Keratinocyte (primary cell): Measurements from ENCODE around the gene EPHB1. TPM values are rescaled to one million over a fixed set of nuclear protein-coding genes. Genes with fewer than 3 reads are reported as not detected.

Experiments
- DNase-seq: peaks from one replicate; pipeline ENCODE4 v3.0.0-alpha.2; 2011; ENCODE audit warnings: low read depth, missing footprints, low spot score
- FAIRE-seq: peaks from 2 replicates; lab custom pipeline; 2011; peaks lifted over from hg19 to GRCh38; lab: Jason Lieb, UNC
- H2AFZ ChIP-seq: 2 replicates; pipeline ENCODE4 v1.6.0; 2012; ENCODE audit warnings: low read length, control low read depth, inconsistent platforms; ENCODE audit not compliant: control insufficient read depth
- H3K27ac ChIP-seq: 2 replicates; pipeline ENCODE4 v1.5.1; 2011; ENCODE audit warnings: low read length; ENCODE audit not compliant: control insufficient read depth, insufficient read depth
- H3K27me3 ChIP-seq: 3 replicates; pipeline ENCODE4 v1.6.0; 2011; ENCODE audit warnings: low read length; ENCODE audit not compliant: control insufficient read depth, insufficient read depth; ENCODE audit errors: extremely low read depth
- H3K36me3 ChIP-seq, 2 experiments: 2 replicates in 1 of 2; 3 replicates in 1 of 2; pipeline ENCODE4 v1.5.1; 2011; ENCODE audit warnings: low read length in 2 of 2, mild to moderate bottlenecking in 1 of 2; ENCODE audit not compliant: control insufficient read depth in 2 of 2, insufficient read depth in 2 of 2; ENCODE audit errors: extremely low read depth in 1 of 2
- H3K4me1 ChIP-seq: 3 replicates; pipeline ENCODE4 v1.5.1; 2011; ENCODE audit warnings: low read length; ENCODE audit not compliant: control insufficient read depth, insufficient read depth; ENCODE audit errors: extremely low read depth
- H3K4me2 ChIP-seq: 3 replicates; pipeline ENCODE4 v1.6.0; 2011; ENCODE audit warnings: low read depth, low read length; ENCODE audit not compliant: control insufficient read depth, insufficient read depth; ENCODE audit errors: extremely low read depth
- H3K4me3 ChIP-seq, 3 experiments: fragments of 200-600 bp in 1 of 3; sonication (generic) in 1 of 3; 2 replicates in 2 of 3; 3 replicates in 1 of 3; pipeline ENCODE4 v1.5.1; 2011 to 2016; ENCODE audit warnings: low read length in 3 of 3, mild to moderate bottlenecking in 3 of 3, control low read depth in 2 of 3, inconsistent platforms in 1 of 3, low read depth in 1 of 3, mixed read lengths in 1 of 3, mixed run types in 1 of 3, moderate library complexity in 1 of 3; ENCODE audit not compliant: control insufficient read depth in 2 of 3, insufficient read depth in 2 of 3; ENCODE audit errors: extremely low read depth in 1 of 3
- H3K79me2 ChIP-seq: 2 replicates; pipeline ENCODE4 v1.6.0; 2012; ENCODE audit warnings: low read length; ENCODE audit not compliant: control insufficient read depth, insufficient read depth
- H3K9ac ChIP-seq: 3 replicates; pipeline ENCODE4 v1.6.0; 2011; ENCODE audit warnings: low read length; ENCODE audit not compliant: control insufficient read depth, insufficient read depth; ENCODE audit errors: extremely low read depth
- H3K9me1 ChIP-seq: 3 replicates; pipeline ENCODE4 v1.6.0; 2011; ENCODE audit warnings: low read length; ENCODE audit not compliant: control insufficient read depth, insufficient read depth; ENCODE audit errors: extremely low read depth
- H3K9me3 ChIP-seq: 2 replicates; pipeline ENCODE4 v1.5.1; 2012; ENCODE audit warnings: low read depth, low read length; ENCODE audit not compliant: control insufficient read depth
- H4K20me1 ChIP-seq: 3 replicates; pipeline ENCODE4 v1.6.0; 2011; ENCODE audit warnings: low read length; ENCODE audit not compliant: control insufficient read depth, insufficient read depth; ENCODE audit errors: extremely low read depth
- EZH2 ChIP-seq: IDR thresholded peaks from one replicate; pipeline ENCODE4 v1.6.1; 2012; ENCODE audit warnings: inconsistent platforms, mild to moderate bottlenecking, low read length, moderate library complexity
- dilution Hi-C: fragments of 300-500 bp; cut with MboI; formaldehyde crosslinking; loops from one replicate; pipeline ENCODE4 v1.7.0; 2020; ENCODE audit warnings: low sequenced_read_pairs; ENCODE audit not compliant: extremely low pct_ligation_motif_present
- polyA plus RNA-seq, 5 experiments: library from polyadenylated mRNA; depleted of rRNA in 3 of 5; stranded (reverse) in 3 of 5; stranded (forward) in 1 of 5; unstranded in 1 of 5; fragments of >200 nt; gene quantifications; 1 replicate in 1 of 5; 2 replicates in 3 of 5; 3 replicates in 1 of 5; pipeline versions ENCODE4 v1.2.1 to v1.2.3, GENCODE V29; 2011 to 2012; ENCODE audit warnings: missing spikeins in 2 of 5, low read depth in 1 of 5, low replicate concordance in 1 of 5
- TF ChIP-seq, protein P1 (sequence below), 3 experiments: IDR thresholded peaks in 1 of 3; conservative IDR thresholded peaks in 1 of 3; optimal IDR thresholded peaks in 1 of 3; 2 replicates in 2 of 3; 3 replicates in 1 of 3; pipeline versions ENCODE3 to v1.5.1; 2011; ENCODE audit warnings: low read length in 3 of 3, mild to moderate bottlenecking in 3 of 3, moderate library complexity in 2 of 3, control low read depth in 1 of 3, inconsistent platforms in 1 of 3; ENCODE audit not compliant: insufficient read depth in 2 of 3; ENCODE audit errors: extremely low read depth in 1 of 3

EPHB1 gene
- polyA plus RNA-seq, 1 donor (not counting 4 experiments of a cell fraction or from before 2014, with no cell fraction given) = 0.01 TPM

DNA sequence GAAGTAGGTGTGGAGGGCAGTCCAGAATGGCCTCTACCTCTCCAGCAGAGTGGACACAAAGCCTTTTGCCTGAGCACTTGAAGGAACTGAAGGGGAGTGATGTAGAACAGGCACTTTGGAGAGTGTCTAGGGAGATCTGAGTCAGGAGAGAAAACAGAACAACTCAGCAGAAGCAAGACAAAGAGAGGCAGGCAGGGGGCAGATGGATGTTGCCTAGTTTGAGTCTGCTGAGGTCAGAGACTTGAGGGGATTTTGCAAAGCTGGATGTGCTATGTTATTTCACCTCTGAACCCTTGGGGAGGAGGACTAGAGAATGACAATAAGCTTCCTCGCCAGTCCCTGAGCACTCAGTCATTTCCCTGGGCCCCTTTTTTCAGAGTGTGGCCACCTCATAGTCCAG, 366.4 kb downstream of the EPHB1 start:
- Histone ChIP-seq H3K27me3 (no peaks in the 10 kb centered on the region), H3K4me3 (no peak overlapping the region), H3K27ac (no peak overlapping the region), H2AFZ (no peak overlapping the region), H3K9ac (no peak overlapping the region), H4K20me1 (no peaks in the 10 kb centered on the region), H3K36me3 (no peaks in the 10 kb centered on the region), H3K79me2 (no peaks in the 10 kb centered on the region), H3K9me1 (no peaks in the 10 kb centered on the region), H3K4me2 (no peak overlapping the region), H3K4me1 (no peaks in the 10 kb centered on the region), H3K9me3 (no peaks in the 10 kb centered on the region)
- TF ChIP-seq EZH2 = no peak
- TF ChIP-seq, protein P1, sequence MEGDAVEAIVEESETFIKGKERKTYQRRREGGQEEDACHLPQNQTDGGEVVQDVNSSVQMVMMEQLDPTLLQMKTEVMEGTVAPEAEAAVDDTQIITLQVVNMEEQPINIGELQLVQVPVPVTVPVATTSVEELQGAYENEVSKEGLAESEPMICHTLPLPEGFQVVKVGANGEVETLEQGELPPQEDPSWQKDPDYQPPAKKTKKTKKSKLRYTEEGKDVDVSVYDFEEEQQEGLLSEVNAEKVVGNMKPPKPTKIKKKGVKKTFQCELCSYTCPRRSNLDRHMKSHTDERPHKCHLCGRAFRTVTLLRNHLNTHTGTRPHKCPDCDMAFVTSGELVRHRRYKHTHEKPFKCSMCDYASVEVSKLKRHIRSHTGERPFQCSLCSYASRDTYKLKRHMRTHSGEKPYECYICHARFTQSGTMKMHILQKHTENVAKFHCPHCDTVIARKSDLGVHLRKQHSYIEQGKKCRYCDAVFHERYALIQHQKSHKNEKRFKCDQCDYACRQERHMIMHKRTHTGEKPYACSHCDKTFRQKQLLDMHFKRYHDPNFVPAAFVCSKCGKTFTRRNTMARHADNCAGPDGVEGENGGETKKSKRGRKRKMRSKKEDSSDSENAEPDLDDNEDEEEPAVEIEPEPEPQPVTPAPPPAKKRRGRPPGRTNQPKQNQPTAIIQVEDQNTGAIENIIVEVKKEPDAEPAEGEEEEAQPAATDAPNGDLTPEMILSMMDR (optimal IDR thresholded peaks at IDR 0.05 in 1 of 3, IDR thresholded peaks at IDR 0.05 in 1 of 3, conservative IDR thresholded peaks at IDR 0.05 in 1 of 3; ENCODE audit: extremely low read depth in 1 of 3, insufficient read depth in 2 of 3, low read length in 3 of 3) = no peak
- dilution Hi-C loops = no loop called here
- FAIRE-seq = no peak
- no peak for DNase-seq

DNA sequence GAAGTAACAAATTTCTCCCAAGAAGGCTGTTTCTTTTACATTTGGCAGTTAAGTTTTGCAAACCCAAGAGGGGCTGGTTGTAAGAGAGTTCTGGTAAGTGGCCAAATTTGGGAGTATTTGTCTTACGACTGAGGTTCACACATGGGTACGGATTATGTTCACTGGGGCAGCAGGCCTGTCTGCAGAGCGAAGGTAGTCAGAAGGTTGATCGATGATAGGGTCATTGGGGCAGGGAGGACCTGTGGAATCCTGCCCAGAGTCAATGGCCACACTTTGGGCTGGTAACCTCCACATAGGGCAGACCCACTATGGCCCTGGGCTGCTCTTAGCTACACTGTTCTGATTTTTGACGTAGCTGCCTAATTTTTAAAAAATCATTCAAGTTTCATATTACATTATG, 368.6 kb downstream of the EPHB1 start:
- dilution Hi-C loops = no loop called here
- FAIRE-seq (no peak), DNase-seq (no peak)
- Histone ChIP-seq H3K27me3 (no peaks in the 10 kb centered on the region), H3K27ac (no peak overlapping the region), H4K20me1 (no peaks in the 10 kb centered on the region), H2AFZ (no peak overlapping the region), H3K9me3 (no peaks in the 10 kb centered on the region), H3K9me1 (no peaks in the 10 kb centered on the region), H3K4me1 (no peaks in the 10 kb centered on the region), H3K4me3 (no peak overlapping the region), H3K9ac (no peak overlapping the region), H3K4me2 (no peak overlapping the region), H3K79me2 (no peaks in the 10 kb centered on the region), H3K36me3 (no peaks in the 10 kb centered on the region)
- no peak for TF ChIP-seq EZH2
- TF ChIP-seq, protein P1 (optimal IDR thresholded peaks at IDR 0.05 in 1 of 3, IDR thresholded peaks at IDR 0.05 in 1 of 3, conservative IDR thresholded peaks at IDR 0.05 in 1 of 3; ENCODE audit: extremely low read depth in 1 of 3, insufficient read depth in 2 of 3, low read length in 3 of 3) = no peak
